ENCODE results near the gene EIF1AY.

EIF1AY gene, protein sequence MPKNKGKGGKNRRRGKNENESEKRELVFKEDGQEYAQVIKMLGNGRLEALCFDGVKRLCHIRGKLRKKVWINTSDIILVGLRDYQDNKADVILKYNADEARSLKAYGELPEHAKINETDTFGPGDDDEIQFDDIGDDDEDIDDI

DNA sequence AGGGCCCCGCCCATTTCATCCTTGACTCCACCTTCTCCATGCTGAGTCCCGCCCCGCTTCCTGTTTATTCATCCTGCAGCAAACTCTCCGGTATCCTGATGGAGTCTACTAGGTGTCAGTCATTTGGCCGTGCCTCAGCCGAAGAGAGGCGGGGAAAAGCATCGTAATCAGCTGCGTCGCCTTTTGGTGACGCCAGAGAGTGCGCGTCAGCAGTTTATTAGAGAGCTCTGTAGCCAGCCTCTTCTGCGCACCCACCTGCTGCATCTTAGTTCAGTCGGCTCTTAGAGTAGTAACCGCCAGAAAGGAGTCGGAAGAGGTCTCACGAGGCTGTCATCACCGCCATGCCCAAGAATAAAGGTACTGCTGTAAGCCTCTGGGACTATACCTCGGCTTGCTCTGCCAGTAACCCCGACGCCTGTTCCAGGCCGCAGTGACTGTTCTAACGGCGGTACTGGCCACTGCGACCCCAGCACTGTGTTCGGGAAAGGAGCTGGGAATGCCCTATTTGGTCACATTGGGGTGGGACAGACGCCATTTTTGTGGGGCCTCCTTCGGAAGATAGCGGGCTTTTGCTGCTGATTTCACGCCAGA lies at the start of gene EIF1AY:
TSS of gene EIF1AY (plus strand) at position 246 of the 591 bp plus-strand sequence. CDS start at position 342, 96 bp downstream.
- no peak for TF ChIP-seq CTCF (IDR thresholded peaks at IDR 0.05; ENCODE audit: insufficient read depth, low read depth, low read length, missing control alignments)
- DNase-seq (ENCODE audit: low read depth): no peak
- H3K4me3 ChIP-seq (ENCODE audit: low read depth, low read length): no peak within 1 kb of the TSS

GRCh38 chrY:20528435-20528834 lies 47.1 kb upstream of the EIF1AY start:
- H3K4me3 ChIP-seq (ENCODE audit: low read depth, low read length): no peak overlapping the region
- no peak for DNase-seq (ENCODE audit: low read depth)
- no peak for TF ChIP-seq CTCF (IDR thresholded peaks at IDR 0.05; ENCODE audit: insufficient read depth, low read depth, low read length, missing control alignments)

DNA sequence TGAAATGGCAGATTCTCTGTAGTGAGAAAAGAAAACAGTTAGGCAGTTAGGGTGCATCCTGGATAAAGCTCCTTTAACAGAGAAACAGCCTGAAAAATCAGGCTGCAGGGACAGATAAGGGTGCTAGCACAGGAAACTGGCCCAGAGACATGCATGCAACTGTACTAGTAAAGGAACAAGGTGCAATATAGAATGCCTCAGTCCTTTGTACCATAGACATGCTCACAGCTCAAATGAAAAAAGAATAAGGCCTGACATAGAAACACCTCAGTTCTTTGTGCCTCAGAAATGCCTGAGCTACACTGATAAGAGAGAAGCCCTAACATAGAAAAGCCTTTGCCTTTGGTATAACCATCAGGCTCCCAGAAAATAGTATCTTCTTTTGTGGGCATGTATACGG lies 37.4 kb upstream of the EIF1AY start:
- no peak for TF ChIP-seq CTCF (IDR thresholded peaks at IDR 0.05; ENCODE audit: insufficient read depth, low read depth, low read length, missing control alignments)
- H3K4me3 ChIP-seq (ENCODE audit: low read depth, low read length): no peak overlapping the region
- DNase-seq (ENCODE audit: low read depth): no peak

GRCh38 chrY:20538933-20539332 lies 36.6 kb upstream of the EIF1AY start:
- no peak for DNase-seq (ENCODE audit: low read depth)
- no peak for TF ChIP-seq CTCF (IDR thresholded peaks at IDR 0.05; ENCODE audit: insufficient read depth, low read depth, low read length, missing control alignments)
- H3K4me3 ChIP-seq (ENCODE audit: low read depth, low read length): no peak overlapping the region

DNA sequence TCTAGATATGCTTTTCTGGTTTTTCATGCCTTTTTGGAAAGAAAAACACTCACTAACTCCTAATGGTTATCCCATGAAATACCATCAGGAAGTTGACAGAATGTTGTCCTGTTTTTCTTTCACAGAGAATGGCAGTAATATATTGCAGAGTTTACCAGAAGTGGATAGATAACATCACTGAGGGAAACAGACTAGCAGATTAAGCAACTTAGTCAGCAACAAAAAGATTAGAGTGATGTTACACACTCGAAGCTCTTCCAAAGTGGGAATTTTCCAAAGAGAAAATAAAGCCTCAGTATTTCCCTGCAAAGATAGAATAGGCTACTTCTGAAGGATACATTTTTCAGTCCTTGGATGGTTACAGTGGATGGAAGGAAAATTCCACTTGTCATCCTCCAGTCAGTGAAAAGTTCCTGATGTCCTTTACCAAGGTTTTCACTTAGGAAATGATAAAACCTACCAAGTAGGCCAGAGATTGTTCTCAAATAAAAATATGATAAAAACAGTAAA lies 31.1 kb upstream of the EIF1AY start:
- no peak for TF ChIP-seq CTCF (IDR thresholded peaks at IDR 0.05; ENCODE audit: insufficient read depth, low read depth, low read length, missing control alignments)

GRCh38 chrY:20546071-20546470 lies 29.5 kb upstream of the EIF1AY start:
- DNase-seq (ENCODE audit: low read depth): no peak
- no peak overlapping the region for H3K4me3 ChIP-seq (ENCODE audit: low read depth, low read length)
- TF ChIP-seq CTCF (IDR thresholded peaks at IDR 0.05; ENCODE audit: insufficient read depth, low read depth, low read length, missing control alignments): no peak

More for the DNA sequence above, 31.1 kb upstream of the EIF1AY start:
- no peak for DNase-seq (ENCODE audit: low read depth)
- H3K4me3 ChIP-seq (ENCODE audit: low read depth, low read length): no peak overlapping the region

GRCh38 chrY:20549289-20549688 lies 26.3 kb upstream of the EIF1AY start:
- no peak for TF ChIP-seq CTCF (IDR thresholded peaks at IDR 0.05; ENCODE audit: insufficient read depth, low read depth, low read length, missing control alignments)
- no peak for DNase-seq (ENCODE audit: low read depth)
- H3K4me3 ChIP-seq (ENCODE audit: low read depth, low read length): no peak overlapping the region

All from GM12865 (cell line).